IPS-18a (cell line): ENCODE results near the gene CDH18.
"Not testable (repeated sequence)": the region's sequence is repeated elsewhere in the genome, so short reads cannot be mapped to it uniquely, and the experiment has no call there.

ENCODE experiments used
- H3K27ac ChIP-seq: one replicate; pipeline ENCODE4 v1.5.1; 2013; ENCODE audit warnings: low read length
- H3K27me3 ChIP-seq: one replicate; pipeline ENCODE4 v1.6.1; 2013; ENCODE audit warnings: mild to moderate bottlenecking, low read length; ENCODE audit not compliant: control insufficient read depth, insufficient read depth
- H3K36me3 ChIP-seq: one replicate; pipeline ENCODE4 v1.6.1; 2013; ENCODE audit warnings: low read depth, low read length; ENCODE audit not compliant: control insufficient read depth
- H3K4me1 ChIP-seq: one replicate; pipeline ENCODE4 v1.6.1; 2013; ENCODE audit warnings: low read depth, low read length; ENCODE audit not compliant: control insufficient read depth
- H3K4me3 ChIP-seq: one replicate; pipeline ENCODE4 v1.5.1; 2013; ENCODE audit warnings: low read length
- H3K9ac ChIP-seq: one replicate; pipeline ENCODE4 v1.6.1; 2013; ENCODE audit warnings: mild to moderate bottlenecking, low read length, moderate library complexity
- H3K9me3 ChIP-seq: one replicate; pipeline ENCODE4 v1.6.1; 2013; ENCODE audit warnings: low read depth, low read length; ENCODE audit not compliant: control insufficient read depth

The CDH18 gene

DNA sequence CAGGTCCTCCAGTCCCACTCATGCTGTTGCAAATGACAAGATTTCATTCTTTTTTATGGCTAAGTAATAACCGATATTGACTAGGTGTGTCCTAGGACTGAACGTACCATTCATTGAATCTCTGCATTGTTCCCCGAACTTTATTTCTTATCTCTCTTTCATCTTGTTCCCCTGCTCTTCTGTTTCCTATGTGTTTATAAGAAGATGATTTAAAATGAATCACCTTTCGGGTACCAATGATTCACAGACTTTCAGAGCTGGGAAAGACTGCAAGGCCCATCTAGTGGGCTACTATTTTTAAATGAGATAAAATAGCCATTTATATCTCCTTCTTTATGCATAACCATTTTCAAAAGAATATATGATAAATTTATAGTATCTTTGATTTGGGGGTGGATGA lies 133.0 kb downstream of the CDH18 start:
- no peaks in the 10 kb centered on the region for H3K27me3 ChIP-seq
- no peak overlapping the region for H3K27ac ChIP-seq
- H3K9me3 ChIP-seq: no peaks in the 10 kb centered on the region
- no peak overlapping the region for H3K9ac ChIP-seq
- peaks cover 6% of the 10 kb centered on the region for H3K4me1 ChIP-seq
- no peak overlapping the region for H3K4me3 ChIP-seq
- H3K36me3 ChIP-seq: no peaks in the 10 kb centered on the region

DNA sequence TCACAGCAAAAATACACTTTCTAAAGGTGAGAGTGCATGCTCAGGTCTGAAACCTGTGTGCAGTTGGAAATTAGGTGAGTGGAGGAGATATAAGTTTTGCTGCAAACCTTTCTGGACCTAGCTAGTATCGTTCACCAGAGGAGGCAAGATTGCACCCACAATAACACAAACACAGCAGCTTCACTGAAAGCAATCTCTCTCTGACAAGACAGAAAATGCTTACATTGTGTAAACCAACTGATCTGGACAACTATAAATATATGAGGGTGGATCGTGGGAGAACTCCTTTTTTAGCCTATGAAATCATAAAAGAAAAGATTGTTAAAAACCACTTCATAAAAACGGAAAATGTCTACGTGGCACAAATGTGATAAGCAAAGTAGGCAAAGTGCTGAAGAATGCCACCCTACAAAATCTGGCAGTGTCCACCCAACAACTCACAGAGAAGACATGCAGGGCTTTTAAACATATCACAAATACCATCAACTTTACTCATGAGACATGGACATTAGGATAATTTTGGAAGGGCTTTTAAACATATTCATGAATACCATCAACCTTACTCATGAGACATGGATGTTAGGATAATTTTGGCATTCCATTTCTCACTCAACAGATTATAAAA lies 134.3 kb downstream of the CDH18 start:
- no peak overlapping the region for H3K9ac ChIP-seq
- H3K9me3 ChIP-seq: no peaks in the 10 kb centered on the region
- H3K27ac ChIP-seq: no peak overlapping the region
- no peaks in the 10 kb centered on the region for H3K27me3 ChIP-seq
- no peak overlapping the region for H3K4me3 ChIP-seq
- H3K36me3 ChIP-seq: no peaks in the 10 kb centered on the region
- no peaks in the 10 kb centered on the region for H3K4me1 ChIP-seq

DNA sequence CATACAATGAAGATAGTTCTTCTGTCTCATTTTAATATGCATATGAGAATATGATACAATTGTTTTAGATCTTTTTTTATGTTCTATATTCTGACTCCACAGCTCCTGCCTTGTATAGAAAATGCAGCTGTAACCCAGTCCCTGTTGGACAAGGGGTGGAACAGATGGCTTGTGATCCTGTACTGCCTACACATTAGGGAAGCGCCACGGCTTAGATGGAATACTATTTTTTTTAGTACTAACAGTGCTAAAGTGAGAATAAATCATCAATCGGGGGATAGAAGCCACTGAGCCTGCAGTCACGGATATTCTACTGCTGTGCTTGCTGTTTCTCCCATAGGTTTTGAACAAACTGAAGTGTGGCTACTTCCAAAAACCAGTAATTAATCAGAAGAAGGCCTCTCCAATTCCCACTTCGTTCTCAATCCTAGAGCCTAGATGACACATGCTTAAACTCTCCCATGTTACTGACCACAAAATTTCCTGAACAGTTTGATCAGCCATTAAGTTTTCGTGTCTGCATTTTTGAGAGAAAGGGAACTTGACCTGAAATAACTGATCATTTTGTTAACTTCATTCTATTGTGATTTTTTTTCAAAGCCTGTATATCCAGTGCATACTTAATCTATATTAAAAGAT lies 150.3 kb downstream of the CDH18 start:
- H3K9me3 ChIP-seq: peaks cover 5% of the 10 kb centered on the region
- no peak overlapping the region for H3K4me3 ChIP-seq
- no peaks in the 10 kb centered on the region for H3K36me3 ChIP-seq
- no peaks in the 10 kb centered on the region for H3K27me3 ChIP-seq
- no peak overlapping the region for H3K9ac ChIP-seq
- no peak overlapping the region for H3K27ac ChIP-seq
- no peaks in the 10 kb centered on the region for H3K4me1 ChIP-seq

DNA sequence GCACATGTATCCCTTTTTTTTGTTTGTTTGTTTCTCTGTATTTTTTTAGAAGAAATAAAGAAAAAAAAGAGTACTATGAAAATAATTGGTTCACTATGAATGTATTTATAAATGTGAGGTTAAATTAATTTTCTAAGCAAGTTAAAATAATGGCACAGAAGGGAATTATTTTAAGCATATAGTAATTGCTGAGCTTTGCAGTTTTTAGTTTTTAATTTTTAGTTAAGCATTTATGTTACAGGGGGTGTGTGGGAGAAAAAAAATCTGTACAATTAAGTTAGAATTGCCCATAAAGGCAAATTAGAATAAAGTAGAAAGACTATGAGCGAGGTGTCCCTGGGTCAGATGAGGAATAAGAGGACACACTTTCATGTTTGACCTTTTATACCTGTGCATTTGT lies 152.6 kb downstream of the CDH18 start:
- Histone ChIP-seq H3K36me3 (no peaks in the 10 kb centered on the region), H3K4me1 (no peaks in the 10 kb centered on the region), H3K9me3 (peaks cover 5% of the 10 kb centered on the region), H3K9ac (no peak overlapping the region), H3K4me3 (no peak overlapping the region), H3K27ac (no peak overlapping the region), H3K27me3 (no peaks in the 10 kb centered on the region)

DNA sequence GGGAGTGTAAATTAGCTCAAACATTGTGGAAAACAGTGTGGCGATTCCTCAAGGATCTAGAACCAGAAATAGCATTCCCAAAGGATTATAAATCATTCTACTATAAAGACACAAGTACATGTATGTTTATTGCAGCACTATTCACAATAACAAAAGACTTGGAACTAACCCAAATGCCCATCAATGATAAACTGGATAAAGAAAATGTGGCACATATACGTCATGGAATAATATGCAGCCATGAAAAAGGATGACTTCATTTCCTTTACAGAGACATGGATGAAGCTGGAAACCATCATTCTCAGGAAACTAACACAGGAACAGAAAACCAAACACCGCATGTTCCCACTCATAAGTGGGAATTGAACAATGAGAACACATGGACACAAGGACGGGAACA lies 175.3 kb downstream of the CDH18 start:
- H3K4me1 ChIP-seq, H3K9ac ChIP-seq, H3K27me3 ChIP-seq, H3K36me3 ChIP-seq, H3K4me3 ChIP-seq, H3K27ac ChIP-seq, H3K9me3 ChIP-seq: not testable (repeated sequence)

DNA sequence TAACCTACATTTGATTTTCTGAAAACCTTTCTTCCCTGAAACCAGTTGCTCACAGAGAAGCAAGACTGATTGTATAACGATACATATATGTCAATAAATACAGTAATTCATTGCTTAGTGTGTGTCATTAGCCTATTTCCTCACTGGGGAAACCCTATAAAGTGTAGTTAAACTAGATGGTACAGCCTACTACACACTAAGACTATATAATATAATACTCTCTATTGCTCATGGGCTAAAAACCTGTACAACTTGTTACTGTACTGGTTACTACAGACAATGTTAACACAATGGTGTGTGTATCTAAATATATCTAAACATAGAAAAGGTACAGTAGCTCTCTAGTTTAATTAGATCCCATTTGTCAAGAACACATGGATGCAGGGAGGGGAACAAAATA lies 181.2 kb downstream of the CDH18 start:
- Histone ChIP-seq H3K27ac (no peak overlapping the region), H3K9ac (no peak overlapping the region), H3K9me3 (no peaks in the 10 kb centered on the region), H3K36me3 (no peaks in the 10 kb centered on the region), H3K4me3 (no peak overlapping the region), H3K4me1 (peaks cover 7% of the 10 kb centered on the region), H3K27me3 (no peaks in the 10 kb centered on the region)

DNA sequence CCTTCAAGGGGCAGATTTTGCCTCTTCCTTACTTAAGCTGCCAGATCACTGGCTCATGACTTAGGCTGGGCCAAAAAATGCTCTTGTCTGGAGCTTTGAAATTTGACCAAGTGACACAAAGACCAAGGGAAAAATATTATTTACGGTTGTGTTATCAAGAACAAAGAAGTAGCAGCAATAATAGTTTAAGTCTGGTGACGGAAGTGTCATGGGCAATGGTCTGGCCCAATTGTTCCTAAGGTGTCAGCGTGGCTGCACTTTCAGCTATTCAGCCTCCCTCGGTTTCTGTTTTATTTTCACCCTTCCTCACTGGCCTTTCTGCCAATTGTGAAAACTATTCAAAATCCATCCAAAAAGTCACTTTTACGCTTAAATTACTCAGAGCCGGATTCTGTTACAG lies 185.3 kb downstream of the CDH18 start:
- no peak overlapping the region for H3K4me3 ChIP-seq
- H3K9ac ChIP-seq: no peak overlapping the region

DNA sequence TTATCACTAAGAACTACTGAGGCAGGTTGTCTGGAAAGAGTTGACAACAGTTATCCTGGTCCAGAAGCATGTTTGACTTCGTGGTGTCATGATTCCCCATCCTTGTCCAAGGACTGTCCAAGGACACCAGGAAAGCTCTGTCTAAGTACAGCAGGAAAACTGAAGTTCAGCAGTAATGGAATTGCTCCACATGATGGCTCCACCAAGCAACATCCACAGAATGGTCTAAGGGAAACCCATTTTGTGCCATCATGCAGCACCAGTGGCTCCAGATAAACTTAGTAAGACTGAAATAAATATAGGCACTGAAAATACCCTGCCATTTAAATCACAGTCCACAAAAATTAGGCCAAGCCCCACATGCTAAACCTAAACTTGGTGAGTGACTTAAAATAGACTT lies 192.8 kb downstream of the CDH18 start:
- H3K4me3 ChIP-seq: no peak overlapping the region
- H3K9ac ChIP-seq: no peak overlapping the region
- H3K4me1 ChIP-seq: peaks cover 7% of the 10 kb centered on the region

More for the DNA sequence above, 185.3 kb downstream of the CDH18 start:
- Histone ChIP-seq H3K27me3 (no peaks in the 10 kb centered on the region), H3K9me3 (no peaks in the 10 kb centered on the region), H3K4me1 (peaks cover 22% of the 10 kb centered on the region), H3K36me3 (no peaks in the 10 kb centered on the region), H3K27ac (no peak overlapping the region)

DNA sequence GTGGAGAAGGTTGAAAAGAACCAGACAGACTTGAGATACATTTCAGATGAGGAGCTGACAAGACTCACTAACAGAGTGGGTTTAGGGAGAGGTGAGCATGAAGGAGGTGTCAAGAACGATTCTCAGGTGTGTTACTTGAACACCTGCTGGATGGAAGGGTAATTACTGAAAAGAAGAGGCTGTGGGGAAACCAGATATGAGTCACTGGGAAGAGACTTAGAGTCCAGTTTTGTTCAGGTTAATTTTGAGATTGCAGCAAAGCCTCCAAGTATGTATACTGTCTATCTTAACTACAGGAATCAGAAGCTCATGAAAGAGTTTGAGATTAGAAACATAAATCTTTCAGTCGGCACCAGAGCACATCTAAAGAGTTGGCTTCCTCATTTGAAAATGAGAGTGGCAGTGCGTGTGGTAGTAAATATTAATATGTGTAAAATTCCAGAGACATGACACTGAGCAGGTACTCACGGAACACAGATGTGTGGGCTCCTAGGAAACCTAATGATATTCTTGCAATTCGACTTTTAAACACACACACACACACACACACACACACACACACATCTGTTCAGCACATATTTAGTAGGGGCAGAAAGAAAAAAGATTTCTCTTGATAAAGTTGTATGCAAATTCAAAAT lies 197.1 kb downstream of the CDH18 start:
- no peaks in the 10 kb centered on the region for H3K27me3 ChIP-seq
- H3K27ac ChIP-seq: no peak overlapping the region
- H3K4me3 ChIP-seq: no peak overlapping the region
- no peaks in the 10 kb centered on the region for H3K36me3 ChIP-seq
- H3K9me3 ChIP-seq: no peaks in the 10 kb centered on the region
- H3K4me1 ChIP-seq: no peaks in the 10 kb centered on the region
- H3K9ac ChIP-seq: no peak overlapping the region

More for the DNA sequence above, 192.8 kb downstream of the CDH18 start:
- no peaks in the 10 kb centered on the region for H3K36me3 ChIP-seq
- H3K27ac ChIP-seq: no peak overlapping the region
- no peaks in the 10 kb centered on the region for H3K9me3 ChIP-seq
- no peaks in the 10 kb centered on the region for H3K27me3 ChIP-seq

DNA sequence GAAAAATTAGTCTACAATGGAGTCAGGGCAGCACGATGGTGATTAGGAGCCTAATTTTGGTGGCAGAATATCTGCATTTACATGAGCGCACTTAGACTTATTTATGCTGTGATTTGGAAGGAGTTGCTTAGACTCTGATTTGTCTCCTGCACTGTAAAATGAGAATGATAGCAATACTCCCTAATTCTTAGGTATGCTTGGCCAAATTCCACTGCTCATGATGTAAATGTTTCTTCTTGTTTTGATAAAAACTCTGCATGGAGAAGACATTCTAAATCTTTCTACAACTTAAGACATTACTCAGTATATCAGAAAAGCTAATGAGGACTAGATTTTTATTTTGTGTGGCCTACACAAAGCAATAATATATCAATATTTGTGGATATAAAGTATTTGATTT lies 205.4 kb downstream of the CDH18 start:
- Histone ChIP-seq H3K27ac (no peak overlapping the region), H3K4me3 (no peak overlapping the region), H3K9ac (no peak overlapping the region), H3K4me1 (no peaks in the 10 kb centered on the region), H3K36me3 (no peaks in the 10 kb centered on the region), H3K9me3 (no peaks in the 10 kb centered on the region), H3K27me3 (no peaks in the 10 kb centered on the region)

DNA sequence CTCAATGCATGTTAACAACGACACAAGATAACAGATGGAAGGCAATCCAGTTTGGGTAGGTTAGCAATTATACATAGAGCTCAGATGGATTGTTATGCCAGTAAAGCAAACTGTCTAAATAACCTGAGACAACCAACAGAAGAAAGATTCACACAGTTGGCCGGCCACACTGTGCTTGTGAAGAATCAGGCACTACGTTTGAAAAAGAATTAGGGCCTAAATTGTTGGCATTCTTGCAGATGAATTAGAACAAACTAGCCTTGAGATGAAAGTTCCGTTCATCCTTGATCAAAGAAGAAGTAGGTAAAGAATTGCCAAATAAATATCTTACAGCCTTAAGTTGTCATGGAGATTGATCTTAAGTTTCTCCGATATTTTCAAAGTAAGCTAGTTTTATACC lies 210.6 kb downstream of the CDH18 start:
- no peaks in the 10 kb centered on the region for H3K27me3 ChIP-seq
- H3K36me3 ChIP-seq: no peaks in the 10 kb centered on the region
- H3K9me3 ChIP-seq: no peaks in the 10 kb centered on the region
- no peak overlapping the region for H3K4me3 ChIP-seq
- H3K9ac ChIP-seq: no peak overlapping the region
- H3K4me1 ChIP-seq: peaks cover 4% of the 10 kb centered on the region
- H3K27ac ChIP-seq: no peak overlapping the region

DNA sequence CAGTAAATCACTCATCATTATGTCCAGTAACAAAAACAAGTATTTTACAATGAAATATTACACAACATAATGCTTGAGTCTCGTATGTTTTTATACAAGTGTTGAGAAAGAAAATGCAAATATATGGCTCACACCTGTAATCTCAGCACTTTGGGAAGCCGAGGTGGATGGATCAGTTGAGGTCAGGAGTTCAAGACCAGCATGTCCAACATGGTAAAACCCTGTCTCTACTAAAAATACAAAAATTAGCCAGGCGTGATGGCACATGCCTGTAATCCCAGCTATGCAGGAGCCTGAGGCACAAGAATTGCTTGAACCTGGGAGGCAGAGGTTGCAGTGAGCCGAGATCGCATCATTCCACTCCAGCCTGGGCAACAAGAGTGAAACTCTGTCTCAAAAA lies 211.1 kb downstream of the CDH18 start:
- not testable (repeated sequence) for H3K27me3 ChIP-seq, H3K36me3 ChIP-seq, H3K4me3 ChIP-seq, H3K4me1 ChIP-seq, H3K9ac ChIP-seq, H3K27ac ChIP-seq, H3K9me3 ChIP-seq
